Mammary epithelial cell (primary cell): Measurements from ENCODE around the gene HNRNPA1.

ENCODE experiments used
- EZH2 ChIP-seq: IDR thresholded peaks from 2 replicates; pipeline ENCODE4 v1.6.1; 2012; ENCODE audit warnings: low read length, inconsistent platforms, borderline replicate concordance
- TF ChIP-seq, protein P1 (sequence below), 2 donors: IDR thresholded peaks in 1 of 2; conservative IDR thresholded peaks in 1 of 2; 2 replicates each; pipeline ENCODE4 v1.5.1; 2011 to 2012; ENCODE audit warnings: inconsistent platforms in 2 of 2, low read length in 2 of 2, mild to moderate bottlenecking in 2 of 2, control low read depth in 1 of 2, low read depth in 1 of 2; ENCODE audit not compliant: insufficient read depth in 1 of 2; ENCODE audit errors: extremely low read depth in 1 of 2

GRCh38 chr12:54280468-54281260, at the start of gene HNRNPA1:
- TF ChIP-seq, protein P1, sequence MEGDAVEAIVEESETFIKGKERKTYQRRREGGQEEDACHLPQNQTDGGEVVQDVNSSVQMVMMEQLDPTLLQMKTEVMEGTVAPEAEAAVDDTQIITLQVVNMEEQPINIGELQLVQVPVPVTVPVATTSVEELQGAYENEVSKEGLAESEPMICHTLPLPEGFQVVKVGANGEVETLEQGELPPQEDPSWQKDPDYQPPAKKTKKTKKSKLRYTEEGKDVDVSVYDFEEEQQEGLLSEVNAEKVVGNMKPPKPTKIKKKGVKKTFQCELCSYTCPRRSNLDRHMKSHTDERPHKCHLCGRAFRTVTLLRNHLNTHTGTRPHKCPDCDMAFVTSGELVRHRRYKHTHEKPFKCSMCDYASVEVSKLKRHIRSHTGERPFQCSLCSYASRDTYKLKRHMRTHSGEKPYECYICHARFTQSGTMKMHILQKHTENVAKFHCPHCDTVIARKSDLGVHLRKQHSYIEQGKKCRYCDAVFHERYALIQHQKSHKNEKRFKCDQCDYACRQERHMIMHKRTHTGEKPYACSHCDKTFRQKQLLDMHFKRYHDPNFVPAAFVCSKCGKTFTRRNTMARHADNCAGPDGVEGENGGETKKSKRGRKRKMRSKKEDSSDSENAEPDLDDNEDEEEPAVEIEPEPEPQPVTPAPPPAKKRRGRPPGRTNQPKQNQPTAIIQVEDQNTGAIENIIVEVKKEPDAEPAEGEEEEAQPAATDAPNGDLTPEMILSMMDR (conservative IDR thresholded peaks at IDR 0.05 in 1 of 2, IDR thresholded peaks at IDR 0.05 in 1 of 2; ENCODE audit: extremely low read depth in 1 of 2, insufficient read depth in 1 of 2, low read depth in 1 of 2, low read length in 2 of 2) = no peak
- no peak for TF ChIP-seq EZH2
